Right lobe of liver (tissue), 6 donors: ENCODE measurements around the gene CDH13. TPM values are rescaled to one million over a fixed set of nuclear protein-coding genes. Genes with fewer than 3 reads are reported as not detected.

Experiments used
- ATAC-seq, 4 donors: fragments of 200-7000 bp; cut with Tn5 transposase; one replicate each; pipeline ENCODE4 v1.9.1; 2020; ENCODE audit warnings: mild to moderate bottlenecking in 4 of 4, moderate library complexity in 4 of 4
- DNase-seq, 3 donors: peaks; one replicate each; pipeline ENCODE4 v3.0.0-alpha.2; 2020
- H3K27ac ChIP-seq, 3 donors: fragments of 200-600 bp; one replicate each; pipeline ENCODE4 v1.8.0; 2022
- H3K27me3 ChIP-seq, 2 donors: fragments of 200-600 bp; one replicate each; pipeline ENCODE4 v1.8.0; 2022
- H3K36me3 ChIP-seq, 4 donors: fragments of 200-600 bp; sonication (generic) in 1 of 4; one replicate each; pipeline versions ENCODE4 v1.5.1 to v1.8.0; 2017 to 2022; ENCODE audit warnings: control low read depth in 1 of 4
- H3K4me1 ChIP-seq, 4 donors: fragments of 200-600 bp; sonication (generic) in 1 of 4; one replicate each; pipeline versions ENCODE4 v1.5.1 to v1.8.0; 2017 to 2022; ENCODE audit warnings: control low read depth in 1 of 4
- H3K4me3 ChIP-seq, 3 donors: fragments of 200-600 bp; one replicate each; pipeline ENCODE4 v1.8.0; 2022
- H3K9me3 ChIP-seq, 4 donors: fragments of 200-600 bp; sonication (generic) in 1 of 4; one replicate each; pipeline versions ENCODE4 v1.5.1 to v1.8.0; 2017 to 2022; ENCODE audit warnings: control low read depth in 1 of 4
- CTCF ChIP-seq, 4 donors: fragments of 200-600 bp in 3 of 4; fragments of 450-650 bp in 1 of 4; IDR thresholded peaks; one replicate each; pipeline versions ENCODE4 v1.5.1 to v1.8.0; 2016 to 2022; ENCODE audit warnings: antibody characterized with exemption in 4 of 4, mild to moderate bottlenecking in 2 of 4
- POLR2A ChIP-seq: fragments of 450-650 bp; IDR thresholded peaks from one replicate; pipeline ENCODE4 v1.6.1; 2017; ENCODE audit warnings: antibody characterized with exemption, mild to moderate bottlenecking
- WGBS: methylation state at CpG from one replicate; pipeline ENCODE4 v1.1.6; 2018; ENCODE audit warnings: low coverage, low lambda C conversion rate; ENCODE audit not compliant: insufficient coverage; ENCODE audit errors: missing lambda C conversion rate; 5-methylcytosine and 5-hydroxymethylcytosine counted together
- intact Hi-C, 2 donors: fragments of 100-400 bp; cut with DNase I; formaldehyde crosslinking; loops; one replicate each; pipeline versions ENCODE4 v1.11.2 to v1.14.1; 2022
- total RNA-seq, 6 experiments: library from RNA; depleted of rRNA in 2 of 6; stranded (reverse); fragments of >200 nt in 2 of 6; fragmentation: NEBNext Ultra II Directional in 3 of 6; extraction: Animal tissue kit (Norgen Biotek cat#: 25700) in 3 of 6; gene quantifications; one replicate each; pipeline versions ENCODE4 v1.1.0 to v1.2.4, GENCODE V29; 2016 to 2023
- donor health status: DM: no; HTN: yes; CAD: no.
- donor health status: DM: no; HTN: no; CAD: no.
- donor health status: DM: no; HTN: no; CAD: no.
- donor health status: DM: no; HTN: yes; CAD: no.
- donor health status: DM: no; HTN: yes; CAD: no.

Gene CDH13
- total RNA-seq, 6 experiments from 2014 or later = 0.13 to 4.6 (median 0.49) TPM

- Histone ChIP-seq H3K36me3 (no peaks in the 10 kb centered on the region), H3K9me3 (no peaks in the 10 kb centered on the region), H3K4me3 (no peak overlapping the region), H3K4me1 (no peaks in the 10 kb centered on the region), H3K27ac (no peak overlapping the region), H3K27me3 (no peaks in the 10 kb centered on the region)
- 34% methylated on average over 4 of the region's 13 CpGs for WGBS
- intact Hi-C loops = no loop called here
- TF ChIP-seq POLR2A = no peak
- no peak for TF ChIP-seq CTCF (IDR thresholded peaks at IDR 0.05)
- DNase-seq (no peak), ATAC-seq (no peak)
These were observed 959.3 kb downstream of the CDH13 start for GRCh38 chr16:83586036-83586435.

GRCh38 chr16:83586461-83587200 is 959.9 kb downstream of the CDH13 start:
- H3K4me3 ChIP-seq = no peak overlapping the region
- intact Hi-C loops = no loop called here
- no peaks in the 10 kb centered on the region for H3K9me3 ChIP-seq
- H3K4me1 ChIP-seq = no peaks in the 10 kb centered on the region
- 16% methylated on average over 10 of the region's 11 CpGs for WGBS
- no peaks in the 10 kb centered on the region for H3K36me3 ChIP-seq
- no peak for DNase-seq
- H3K27ac ChIP-seq = no peak overlapping the region
- ATAC-seq = no peak
- no peaks in the 10 kb centered on the region for H3K27me3 ChIP-seq
- no peak for TF ChIP-seq POLR2A
- no peak for TF ChIP-seq CTCF (IDR thresholded peaks at IDR 0.05)

DNA sequence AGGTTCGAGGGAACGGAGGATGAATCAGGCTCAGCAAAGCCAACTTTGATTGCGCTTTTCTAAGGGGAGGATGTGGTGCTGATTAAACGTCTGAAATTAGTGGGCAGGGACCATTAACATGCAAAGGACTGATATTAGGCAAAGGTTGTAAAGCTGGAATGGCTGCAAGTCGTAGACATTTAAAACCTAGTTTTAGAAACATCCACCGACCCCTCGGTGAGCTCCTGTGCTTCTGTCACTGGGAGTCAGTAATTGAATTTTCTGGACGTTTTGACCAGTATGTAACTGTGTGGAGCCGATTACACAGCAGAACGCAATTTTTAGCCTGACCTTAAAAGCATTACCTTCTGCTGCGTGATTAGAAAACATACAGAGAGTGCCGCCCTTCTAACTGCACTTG is 960.4 kb downstream of the CDH13 start:
- Histone ChIP-seq H3K27me3 (no peaks in the 10 kb centered on the region), H3K4me1 (no peaks in the 10 kb centered on the region), H3K9me3 (no peaks in the 10 kb centered on the region), H3K4me3 (no peak overlapping the region), H3K36me3 (no peaks in the 10 kb centered on the region), H3K27ac (no peak overlapping the region)
- DNase-seq = no peak
- no peak for TF ChIP-seq POLR2A
- no peak for TF ChIP-seq CTCF (IDR thresholded peaks at IDR 0.05)
- no peak for ATAC-seq
- WGBS = 51% methylated on average over 12 of the region's 12 CpGs
- intact Hi-C loops = no loop called here

GRCh38 chr16:83588070-83588469 is 961.3 kb downstream of the CDH13 start:
- ATAC-seq (peak in 1 of 4 donors; percentile 29), DNase-seq (no peak)
- no peaks in the 10 kb centered on the region for H3K36me3 ChIP-seq
- H3K27ac ChIP-seq = no peak overlapping the region
- no peaks in the 10 kb centered on the region for H3K4me1 ChIP-seq
- intact Hi-C loops = no loop called here
- H3K9me3 ChIP-seq = no peaks in the 10 kb centered on the region
- TF ChIP-seq POLR2A (no peak), CTCF (IDR thresholded peaks at IDR 0.05) (no peak)
- no peak overlapping the region for H3K4me3 ChIP-seq
- H3K27me3 ChIP-seq = no peaks in the 10 kb centered on the region
- WGBS = 63% methylated on average over 1 of the region's 3 CpGs
